IMR-90 (cell line): ENCODE results near the gene ERRFI1. TPM values are rescaled to one million over a fixed set of nuclear protein-coding genes. Genes with fewer than 3 reads are reported as not detected.

ENCODE experiments used
- ATAC-seq: fragments of 200-7000 bp; cut with Tn5 transposase; 2 replicates; pipeline ENCODE4 v1.9.1; 2020; ENCODE audit warnings: low read depth, mild to moderate bottlenecking, moderate library complexity
- BruUV-seq: library from RNA; stranded (reverse); fragments of 400-500 nt; replicated peaks from 2 replicates; lab custom pipeline; 2021; lab: Mats Ljungman, UMichigan
- CTCF ChIA-PET: fragments of 300-600 bp; formaldehyde crosslinking; extraction: SDS; loops from one replicate; lab custom pipeline; 2021; ENCODE audit warnings: antibody characterized with exemption; lab: Yijun Ruan, JAX
- POLR2A ChIA-PET: fragments of 300-600 bp; sonication (Branson Sonifier 250); formaldehyde crosslinking; loops from one replicate; lab custom pipeline; 2022; ENCODE audit warnings: antibody characterized with exemption; ENCODE audit not compliant: unreplicated experiment; lab: Charles Lee
- DNase-seq: peaks from one replicate; pipeline ENCODE4 v3.0.0; 2013
- H2AFZ ChIP-seq: replicated peaks from 2 replicates; pipeline ENCODE3; 2013; ENCODE audit warnings: low read length, mild to moderate bottlenecking; ENCODE audit not compliant: poor library complexity
- H2AK5ac ChIP-seq: 2 replicates; pipeline ENCODE4 v1.6.1; 2013; ENCODE audit warnings: low read depth, low read length, inconsistent platforms
- H2AK9ac ChIP-seq: replicated peaks from 2 replicates; pipeline ENCODE3; 2013; ENCODE audit warnings: mild to moderate bottlenecking, low read depth, low read length, moderate library complexity; ENCODE audit not compliant: poor library complexity
- H2BK120ac ChIP-seq: 2 replicates; pipeline ENCODE4 v1.6.1; 2013; ENCODE audit warnings: low read depth, low read length, inconsistent platforms
- H2BK15ac ChIP-seq: 3 replicates; pipeline ENCODE4 v1.6.1; 2013; ENCODE audit warnings: low read depth, low read length, inconsistent platforms
- H2BK20ac ChIP-seq: 2 replicates; pipeline ENCODE4 v1.6.1; 2013; ENCODE audit warnings: low read depth, mild to moderate bottlenecking, inconsistent platforms, low read length, moderate library complexity
- H2BK5ac ChIP-seq: 2 replicates; pipeline ENCODE4 v1.6.1; 2013; ENCODE audit warnings: mild to moderate bottlenecking, low read depth, low read length, inconsistent platforms; ENCODE audit not compliant: poor library complexity, severe bottlenecking
- H3K14ac ChIP-seq: replicated peaks from 2 replicates; pipeline ENCODE4 v1.6.1; 2013; ENCODE audit warnings: low read depth, low read length, inconsistent platforms
- H3K18ac ChIP-seq: 2 replicates; pipeline ENCODE4 v1.6.1; 2013; ENCODE audit warnings: low read depth, low read length, control low read depth
- H3K23ac ChIP-seq: 2 replicates; pipeline ENCODE4 v1.6.1; 2013; ENCODE audit warnings: low read depth, low read length, inconsistent platforms
- H3K27ac ChIP-seq: 2 replicates; pipeline ENCODE4 v1.5.1; 2013; ENCODE audit warnings: mild to moderate bottlenecking, control low read depth, low read length; ENCODE audit not compliant: insufficient read depth
- H3K27me3 ChIP-seq: 2 replicates; pipeline ENCODE4 v1.6.1; 2013; ENCODE audit warnings: low read length; ENCODE audit not compliant: control insufficient read depth, insufficient read depth
- H3K36me3 ChIP-seq: 2 replicates; pipeline ENCODE4 v1.6.1; 2013; ENCODE audit warnings: low read length, mixed read lengths; ENCODE audit not compliant: control insufficient read depth, insufficient read depth
- H3K4ac ChIP-seq: 2 replicates; pipeline ENCODE4 v1.6.1; 2013; ENCODE audit warnings: low read depth, low read length, inconsistent platforms
- H3K4me1 ChIP-seq: 2 replicates; pipeline ENCODE4 v1.6.1; 2013; ENCODE audit warnings: low read length, mixed read lengths; ENCODE audit not compliant: control insufficient read depth, insufficient read depth
- H3K4me2 ChIP-seq: 2 replicates; pipeline ENCODE4 v1.6.1; 2013; ENCODE audit warnings: low read depth, mild to moderate bottlenecking, control low read depth, low read length, moderate library complexity
- H3K4me3 ChIP-seq: 2 replicates; pipeline ENCODE4 v1.5.1; 2013; ENCODE audit warnings: low read depth, mild to moderate bottlenecking, control low read depth, low read length, moderate library complexity; ENCODE audit not compliant: insufficient read depth
- H3K56ac ChIP-seq: 2 replicates; pipeline ENCODE4 v1.6.1; 2013; ENCODE audit warnings: low read length, inconsistent platforms; ENCODE audit not compliant: insufficient read depth; ENCODE audit errors: extremely low read depth
- H3K79me1 ChIP-seq, 2 experiments: 2 replicates each; pipeline ENCODE4 v1.6.1; 2013; ENCODE audit warnings: low read length in 2 of 2, inconsistent platforms in 1 of 2, low read depth in 1 of 2
- H3K9ac ChIP-seq: 2 replicates; pipeline ENCODE4 v1.6.1; 2013; ENCODE audit warnings: low read depth, low read length, control low read depth
- H3K9me1 ChIP-seq: 2 replicates; pipeline ENCODE4 v1.6.1; 2013; ENCODE audit warnings: low read length, inconsistent platforms; ENCODE audit not compliant: insufficient read depth
- H3K9me3 ChIP-seq: 2 replicates; pipeline ENCODE4 v1.6.1; 2013; ENCODE audit warnings: low read length; ENCODE audit not compliant: control insufficient read depth, insufficient read depth
- H4K20me1 ChIP-seq: 2 replicates; pipeline ENCODE4 v1.6.1; 2013; ENCODE audit warnings: low read length, inconsistent platforms; ENCODE audit not compliant: insufficient read depth
- H4K5ac ChIP-seq: 2 replicates; pipeline ENCODE4 v1.6.1; 2013; ENCODE audit warnings: mild to moderate bottlenecking, low read depth, low read length, control low read depth
- H4K8ac ChIP-seq, 2 experiments: 2 replicates each; pipeline ENCODE4 v1.6.1; 2013; ENCODE audit warnings: low read depth in 2 of 2, low read length in 2 of 2, control low read depth in 1 of 2, inconsistent platforms in 1 of 2
- H4K91ac ChIP-seq: 2 replicates; pipeline ENCODE4 v1.6.1; 2013; ENCODE audit warnings: low read depth, low read length, inconsistent platforms; ENCODE audit not compliant: insufficient read depth
- BHLHE40 ChIP-seq: fragments of 150-350 bp; IDR thresholded peaks from 2 replicates; pipeline ENCODE4 v1.6.1; 2016; ENCODE audit warnings: mild to moderate bottlenecking, low read depth, low read length
- CHD1 ChIP-seq: IDR thresholded peaks from 2 replicates; pipeline ENCODE4 v1.6.1; 2012; ENCODE audit warnings: low read depth, low read length, improper control_type of control experiment
- FOS ChIP-seq: fragments of 150-350 bp; IDR thresholded peaks from 2 replicates; pipeline ENCODE4 v1.6.1; 2016; ENCODE audit warnings: low read depth, low read length
- MAFK ChIP-seq: IDR thresholded peaks from 2 replicates; pipeline ENCODE4 v1.6.1; 2012; ENCODE audit warnings: low read depth, low read length, improper control_type of control experiment
- MAZ ChIP-seq: IDR thresholded peaks from 2 replicates; pipeline ENCODE4 v1.6.1; 2012; ENCODE audit warnings: low read depth, mild to moderate bottlenecking, low read length, improper control_type of control experiment, moderate library complexity, borderline replicate concordance
- MXI1 ChIP-seq: IDR thresholded peaks from 2 replicates; pipeline ENCODE4 v1.6.1; 2012; ENCODE audit warnings: low read depth, mild to moderate bottlenecking, low read length, moderate library complexity, borderline replicate concordance
- NFE2L2 ChIP-seq: fragments of 150-350 bp; IDR thresholded peaks from 2 replicates; pipeline ENCODE4 v1.6.1; 2016; ENCODE audit warnings: low read depth, mild to moderate bottlenecking, low read length
- POLR2A ChIP-seq: IDR thresholded peaks from 2 replicates; pipeline ENCODE4 v1.6.1; 2012; ENCODE audit warnings: mild to moderate bottlenecking, low read depth, low read length
- RAD21 ChIP-seq: IDR thresholded peaks from 2 replicates; pipeline ENCODE4 v1.6.1; 2012; ENCODE audit warnings: low read length, improper control_type of control experiment
- RCOR1 ChIP-seq: IDR thresholded peaks from 2 replicates; pipeline ENCODE4 v1.6.1; 2012; ENCODE audit warnings: mild to moderate bottlenecking, low read length, improper control_type of control experiment; ENCODE audit not compliant: insufficient replicate concordance
- RFX5 ChIP-seq: IDR thresholded peaks from 2 replicates; pipeline ENCODE4 v1.8.0; 2012; ENCODE audit warnings: low read depth, mild to moderate bottlenecking, low read length, moderate library complexity
- SMC3 ChIP-seq: fragments of 150-350 bp; IDR thresholded peaks from 2 replicates; pipeline ENCODE4 v1.6.1; 2016; ENCODE audit warnings: low read depth, mild to moderate bottlenecking, antibody characterized with exemption, low read length, moderate library complexity
- WGBS, 2 experiments: methylation state at CpG; one replicate each; pipeline versions ENCODE4 v1.1.5 to v1.1.7; 2013; ENCODE audit warnings: missing lambda C conversion rate in 2 of 2; ENCODE audit not compliant: insufficient read length in 1 of 2; ENCODE audit errors: extremely low coverage in 2 of 2; 5-methylcytosine and 5-hydroxymethylcytosine counted together
- dilution Hi-C: fragments of 300-500 bp; cut with HindIII; formaldehyde crosslinking; loops from one replicate; pipeline ENCODE4 v1.14.3; 2018; ENCODE audit warnings: low sequenced_read_pairs; ENCODE audit not compliant: unreplicated experiment
- in situ Hi-C: fragments of 300-500 bp; cut with MboI; formaldehyde crosslinking; loops from 3 replicates; pipeline ENCODE4 v1.14.3; 2019; ENCODE audit warnings: low sequenced_read_pairs, inconsistent platforms, mixed read lengths
- intact Hi-C: fragments of 100-400 bp; cut with micrococcal nuclease; formaldehyde crosslinking; loops from 2 replicates; pipeline ENCODE4 v1.10.0; 2022
- polyA plus RNA-seq, 3 experiments: library from polyadenylated mRNA; depleted of rRNA; stranded (reverse); fragments of >200 nt; gene quantifications; 2 replicates each; pipeline ENCODE4 v1.2.3, GENCODE V29; 2012; ENCODE audit warnings: low replicate concordance in 1 of 3
- total RNA-seq: library from RNA; depleted of rRNA; stranded (reverse); fragments of >200 nt; gene quantifications from 2 replicates; pipeline ENCODE4 v1.2.3, GENCODE V29; 2012
- TF ChIP-seq, protein P1 (sequence below): conservative IDR thresholded peaks from 2 replicates; pipeline ENCODE4 v1.5.1; 2012; ENCODE audit warnings: mild to moderate bottlenecking, low read depth, low read length, improper control_type of control experiment

ERRFI1 gene
- total and polyA plus RNA-seq, 2 of the 4 experiments (the other 2 are of a cell fraction), result 101 to 145 TPM

DNA sequence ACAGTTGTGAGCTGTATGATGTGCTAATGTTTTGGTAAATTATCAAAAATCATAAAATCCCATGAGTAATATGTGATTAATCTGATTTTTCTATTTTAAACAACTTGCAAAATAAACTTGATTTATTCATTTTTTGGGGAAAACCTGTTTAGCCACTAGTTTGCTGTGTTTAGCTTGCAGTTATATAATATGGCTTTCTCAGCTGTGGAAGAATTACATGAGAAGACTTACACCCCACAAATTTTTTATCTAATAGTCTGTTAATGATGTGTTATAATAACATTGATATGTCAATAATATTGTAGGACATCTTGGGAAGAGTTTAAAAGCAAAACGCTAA, 2.4 kb upstream of the ERRFI1 start:
- Histone ChIP-seq H3K4ac (peak overlapping the region; percentile 73; the same call in 1 of the 2 replicates), H3K23ac (peak overlapping the region; percentile 69; the same call in 1 of the 2 replicates), H3K27me3 (no peaks in the 10 kb centered on the region), H4K20me1 (peaks cover 28% of the 10 kb centered on the region), H3K18ac (peak overlapping the region; percentile 97), H2AK9ac (no peak overlapping the region), H2BK5ac (peak overlapping the region; percentile 98), H3K4me1 (peaks cover 12% of the 10 kb centered on the region), H2AFZ (no peak overlapping the region), H3K9me1 (peaks cover 8% of the 10 kb centered on the region), H3K9me3 (no peaks in the 10 kb centered on the region), H3K56ac (peak overlapping the region; percentile 79; the same call in 1 of the 2 replicates), H3K14ac (peak overlapping the region; percentile 90), H4K5ac (peak overlapping the region; percentile 85; the same call in 1 of the 2 replicates), H3K4me3 (no peak overlapping the region), H3K79me1 (peaks cover 4 to 21% of the 10 kb centered on the region in 2 experiments; a peak in 2 of 4 replicates), H3K4me2 (peak overlapping the region; percentile 95), H3K9ac (peak overlapping the region; percentile 77; the same call in 1 of the 2 replicates), H2BK120ac (peak overlapping the region; percentile 89), H2BK20ac (peak overlapping the region; percentile 81), H3K36me3 (no peaks in the 10 kb centered on the region; the same call in 1 of the 2 replicates), H4K8ac (peak overlapping the region; percentile 53 to 68; a peak in 2 of 4 replicates), H2AK5ac (no peak overlapping the region), H2BK15ac (peak overlapping the region; percentile 78; the same call in 1 of the 3 replicates), H3K27ac (peak overlapping the region; percentile 95; the same call in 1 of the 2 replicates), H4K91ac (peak overlapping the region; percentile 70)
- no peak for ATAC-seq
- no TSS peak for BruUV-seq
- TF ChIP-seq MXI1 (no peak), CHD1 (no peak), RFX5 (no peak), POLR2A (no peak), MAZ (no peak), RCOR1 (no peak), RAD21 (no peak), FOS (no peak), SMC3 (no peak), NFE2L2 (no peak), MAFK (no peak), BHLHE40 (no peak)
- TF ChIP-seq, protein P1, sequence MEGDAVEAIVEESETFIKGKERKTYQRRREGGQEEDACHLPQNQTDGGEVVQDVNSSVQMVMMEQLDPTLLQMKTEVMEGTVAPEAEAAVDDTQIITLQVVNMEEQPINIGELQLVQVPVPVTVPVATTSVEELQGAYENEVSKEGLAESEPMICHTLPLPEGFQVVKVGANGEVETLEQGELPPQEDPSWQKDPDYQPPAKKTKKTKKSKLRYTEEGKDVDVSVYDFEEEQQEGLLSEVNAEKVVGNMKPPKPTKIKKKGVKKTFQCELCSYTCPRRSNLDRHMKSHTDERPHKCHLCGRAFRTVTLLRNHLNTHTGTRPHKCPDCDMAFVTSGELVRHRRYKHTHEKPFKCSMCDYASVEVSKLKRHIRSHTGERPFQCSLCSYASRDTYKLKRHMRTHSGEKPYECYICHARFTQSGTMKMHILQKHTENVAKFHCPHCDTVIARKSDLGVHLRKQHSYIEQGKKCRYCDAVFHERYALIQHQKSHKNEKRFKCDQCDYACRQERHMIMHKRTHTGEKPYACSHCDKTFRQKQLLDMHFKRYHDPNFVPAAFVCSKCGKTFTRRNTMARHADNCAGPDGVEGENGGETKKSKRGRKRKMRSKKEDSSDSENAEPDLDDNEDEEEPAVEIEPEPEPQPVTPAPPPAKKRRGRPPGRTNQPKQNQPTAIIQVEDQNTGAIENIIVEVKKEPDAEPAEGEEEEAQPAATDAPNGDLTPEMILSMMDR, result no peak
- dilution Hi-C loops (no loop called here), intact Hi-C loops (loop anchor here (5.0 kb wide), 2 partner anchors 89 to 174 kb away; no protein-coding TSS in a partner anchor), in situ Hi-C loops (no loop called here)
- POLR2A ChIA-PET, result no interaction called here
- DNase-seq, result no peak
- CTCF ChIA-PET, result interaction anchor here (1.1 kb wide), 1 partner anchor 14 kb away, joined by 3 read pairs; no protein-coding TSS in a partner anchor
- no CpG with 5 or more reads among the region's 1 CpG for WGBS, 2 experiments
